PC-9 (cell line): ENCODE data around the gene CNGA1. TPM values are rescaled to one million over a fixed set of nuclear protein-coding genes. Genes with fewer than 3 reads are reported as not detected.
A peak's percentile ranks its signal among the peaks of the same experiment; 100 is the strongest.

Experiments used
- BruUV-seq: library from RNA; stranded (reverse); fragments of 400-500 nt; replicated peaks from 2 replicates; lab custom pipeline; 2021; lab: Mats Ljungman, UMichigan
- CTCF ChIA-PET: fragments of 300-600 bp; sonication (Branson Sonifier 250); formaldehyde crosslinking; loops from one replicate; lab custom pipeline; 2022; ENCODE audit warnings: antibody characterized with exemption; lab: Charles Lee
- POLR2A ChIA-PET: fragments of 300-600 bp; sonication (Branson Sonifier 250); formaldehyde crosslinking; loops from one replicate; lab custom pipeline; 2022; ENCODE audit warnings: antibody characterized with exemption; ENCODE audit not compliant: unreplicated experiment; lab: Charles Lee
- DNase-seq, 2 experiments: peaks; one replicate each; pipeline versions ENCODE4 v3.0.0 to v3.0.0-alpha.2; 2015 to 2022; ENCODE audit warnings: mixed read lengths in 1 of 2
- H2AFZ ChIP-seq: fragments of 200-600 bp; sonication (generic); 2 replicates; pipeline ENCODE4 v1.8.1; 2017; ENCODE audit warnings: antibody characterized with exemption
- H3F3A ChIP-seq: fragments of 200-600 bp; sonication (generic); 2 replicates; pipeline ENCODE4 v1.8.1; 2017; ENCODE audit warnings: antibody characterized with exemption, mild to moderate bottlenecking, low read depth; ENCODE audit not compliant: insufficient read depth
- H3K27ac ChIP-seq: fragments of 200-600 bp; sonication (generic); 2 replicates; pipeline ENCODE4 v1.6.1; 2016; ENCODE audit warnings: mixed run types
- H3K27me3 ChIP-seq: fragments of 200-600 bp; sonication (generic); 2 replicates; pipeline ENCODE4 v1.6.1; 2016; ENCODE audit warnings: low read depth, mixed run types; ENCODE audit not compliant: insufficient read depth
- H3K36me3 ChIP-seq: fragments of 200-600 bp; sonication (generic); 2 replicates; pipeline ENCODE4 v1.6.1; 2016; ENCODE audit warnings: low read depth, mixed run types
- H3K4me1 ChIP-seq: fragments of 200-600 bp; sonication (generic); replicated peaks from 2 replicates; pipeline ENCODE4 v1.6.1; 2016; ENCODE audit warnings: mixed run types; ENCODE audit not compliant: insufficient read depth
- H3K4me2 ChIP-seq: fragments of 200-600 bp; sonication (generic); 2 replicates; pipeline ENCODE4 v1.6.1; 2017; ENCODE audit warnings: mixed run types
- H3K4me3 ChIP-seq: fragments of 200-600 bp; sonication (generic); 2 replicates; pipeline ENCODE4 v1.6.1; 2016; ENCODE audit warnings: mixed run types
- H3K79me2 ChIP-seq: fragments of 200-600 bp; sonication (generic); 2 replicates; pipeline ENCODE4 v1.6.1; 2017; ENCODE audit warnings: low read depth, mixed run types
- H3K9me2 ChIP-seq: fragments of 200-600 bp; sonication (generic); 2 replicates; pipeline ENCODE4 v1.8.1; 2017; ENCODE audit warnings: mild to moderate bottlenecking; ENCODE audit not compliant: insufficient read depth
- H3K9me3 ChIP-seq: fragments of 200-600 bp; sonication (generic); 2 replicates; pipeline ENCODE4 v1.8.1; 2016; ENCODE audit warnings: low read depth; ENCODE audit not compliant: insufficient read depth
- H4K20me1 ChIP-seq: fragments of 200-600 bp; sonication (generic); 2 replicates; pipeline ENCODE4 v1.8.1; 2017; ENCODE audit not compliant: insufficient read depth
- EZH2 ChIP-seq: fragments of 200-600 bp; sonication (generic); IDR thresholded peaks from 2 replicates; pipeline ENCODE4 v1.8.0; 2017; ENCODE audit warnings: antibody characterized with exemption, low read depth
- intact Hi-C: fragments of 100-400 bp; cut with micrococcal nuclease; formaldehyde crosslinking; loops from one replicate; pipeline ENCODE4 v1.10.0; 2022; ENCODE audit not compliant: unreplicated experiment
- total RNA-seq: library from RNA; stranded (reverse); gene quantifications from 2 replicates; pipeline ENCODE4 v1.2.3, GENCODE V29; 2021
- TF ChIP-seq, protein P1 (sequence below): fragments of 200-600 bp; sonication (generic); conservative IDR thresholded peaks from 2 replicates; pipeline ENCODE4 v1.6.1; 2017; ENCODE audit warnings: mixed run types, antibody characterized with exemption, mild to moderate bottlenecking, moderate library complexity

The CNGA1 gene
- total RNA-seq, 1 experiment from 2014 or later = 1.8 TPM

DNA sequence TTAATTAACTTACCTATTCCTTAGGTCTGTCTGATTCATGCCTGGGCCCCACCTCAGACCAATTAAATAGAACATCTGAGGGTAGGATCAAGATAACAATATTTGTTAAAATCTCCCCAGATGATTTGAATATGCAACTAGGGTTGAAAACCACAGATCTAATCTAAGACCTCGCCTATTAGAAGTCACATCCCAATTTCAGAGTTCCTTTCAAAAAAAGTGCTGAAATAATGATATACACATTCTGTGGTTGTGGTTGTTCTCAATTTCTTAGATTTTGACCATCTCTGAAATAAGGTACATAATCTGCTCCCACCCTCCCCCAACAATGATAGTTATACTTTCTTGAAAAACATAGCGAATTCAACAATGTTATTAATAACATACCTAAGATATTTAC is 27.8 kb upstream of the CNGA1 start:
- no peaks in the 10 kb centered on the region for H3K9me2 ChIP-seq
- DNase-seq = no peak
- no peak overlapping the region for H3K4me2 ChIP-seq
- no peaks in the 10 kb centered on the region for H3K36me3 ChIP-seq
- no peak for TF ChIP-seq EZH2
- TF ChIP-seq, protein P1, sequence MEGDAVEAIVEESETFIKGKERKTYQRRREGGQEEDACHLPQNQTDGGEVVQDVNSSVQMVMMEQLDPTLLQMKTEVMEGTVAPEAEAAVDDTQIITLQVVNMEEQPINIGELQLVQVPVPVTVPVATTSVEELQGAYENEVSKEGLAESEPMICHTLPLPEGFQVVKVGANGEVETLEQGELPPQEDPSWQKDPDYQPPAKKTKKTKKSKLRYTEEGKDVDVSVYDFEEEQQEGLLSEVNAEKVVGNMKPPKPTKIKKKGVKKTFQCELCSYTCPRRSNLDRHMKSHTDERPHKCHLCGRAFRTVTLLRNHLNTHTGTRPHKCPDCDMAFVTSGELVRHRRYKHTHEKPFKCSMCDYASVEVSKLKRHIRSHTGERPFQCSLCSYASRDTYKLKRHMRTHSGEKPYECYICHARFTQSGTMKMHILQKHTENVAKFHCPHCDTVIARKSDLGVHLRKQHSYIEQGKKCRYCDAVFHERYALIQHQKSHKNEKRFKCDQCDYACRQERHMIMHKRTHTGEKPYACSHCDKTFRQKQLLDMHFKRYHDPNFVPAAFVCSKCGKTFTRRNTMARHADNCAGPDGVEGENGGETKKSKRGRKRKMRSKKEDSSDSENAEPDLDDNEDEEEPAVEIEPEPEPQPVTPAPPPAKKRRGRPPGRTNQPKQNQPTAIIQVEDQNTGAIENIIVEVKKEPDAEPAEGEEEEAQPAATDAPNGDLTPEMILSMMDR = no peak
- intact Hi-C loops = no loop called here
- H3K9me3 ChIP-seq = no peaks in the 10 kb centered on the region
- no peak overlapping the region for H3K27ac ChIP-seq
- H3K27me3 ChIP-seq = no peaks in the 10 kb centered on the region
- 0 out of 2 replicates have a peak, but pooled peaks cover 4% of the 10 kb centered on the region for H3K4me1 ChIP-seq
- CTCF ChIA-PET = interaction anchor here (0.8 kb wide), 1 partner anchor 29 kb away, joined by 3 read pairs; no protein-coding TSS in a partner anchor
- no peaks in the 10 kb centered on the region for H4K20me1 ChIP-seq
- H3K4me3 ChIP-seq = no peak overlapping the region
- H3F3A ChIP-seq = no peaks in the 10 kb centered on the region; the same call in 1 of the 2 replicates
- no peak overlapping the region for H2AFZ ChIP-seq
- BruUV-seq = no TSS peak
- POLR2A ChIA-PET = no interaction called here
- no peaks in the 10 kb centered on the region for H3K79me2 ChIP-seq

DNA sequence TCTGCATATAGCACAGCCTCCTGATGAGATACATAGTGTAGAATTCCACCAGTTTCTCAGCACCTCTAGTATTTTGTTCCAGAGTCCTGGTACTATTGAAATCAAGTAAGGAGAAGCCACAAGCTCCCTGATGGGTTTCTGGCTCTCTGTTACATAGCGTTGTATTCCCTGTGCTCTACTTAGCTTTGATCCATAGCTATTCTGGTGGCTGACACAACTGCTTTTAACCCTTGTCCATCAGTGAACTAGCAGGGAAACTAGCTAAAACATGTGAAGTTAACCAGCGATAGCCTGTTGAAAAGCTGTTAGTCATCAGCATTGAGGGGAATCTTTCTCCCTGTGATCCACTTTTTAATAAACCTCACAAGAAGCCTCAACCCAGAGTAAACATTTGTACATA is 27.0 kb upstream of the CNGA1 start:
- no TSS peak for BruUV-seq
- H3K27me3 ChIP-seq = no peaks in the 10 kb centered on the region
- no peak overlapping the region for H3K4me2 ChIP-seq
- no peaks in the 10 kb centered on the region; the same call in 1 of the 2 replicates for H3F3A ChIP-seq
- POLR2A ChIA-PET = no interaction called here
- no peaks in the 10 kb centered on the region for H3K9me2 ChIP-seq
- H2AFZ ChIP-seq = no peak overlapping the region
- CTCF ChIA-PET = interaction anchor here (0.6 kb wide), 1 partner anchor 27 kb away, joined by 11 read pairs; no protein-coding TSS in a partner anchor
- H4K20me1 ChIP-seq = no peaks in the 10 kb centered on the region
- intact Hi-C loops = no loop called here
- TF ChIP-seq, protein P1 = no peak
- no peak for TF ChIP-seq EZH2
- DNase-seq = no peak
- H3K79me2 ChIP-seq = no peaks in the 10 kb centered on the region
- H3K36me3 ChIP-seq = no peaks in the 10 kb centered on the region
- no peaks in the 10 kb centered on the region for H3K9me3 ChIP-seq
- H3K4me3 ChIP-seq = no peak overlapping the region
- H3K27ac ChIP-seq = no peak overlapping the region
- 0 out of 2 replicates have a peak, but pooled peaks cover 4% of the 10 kb centered on the region for H3K4me1 ChIP-seq

DNA sequence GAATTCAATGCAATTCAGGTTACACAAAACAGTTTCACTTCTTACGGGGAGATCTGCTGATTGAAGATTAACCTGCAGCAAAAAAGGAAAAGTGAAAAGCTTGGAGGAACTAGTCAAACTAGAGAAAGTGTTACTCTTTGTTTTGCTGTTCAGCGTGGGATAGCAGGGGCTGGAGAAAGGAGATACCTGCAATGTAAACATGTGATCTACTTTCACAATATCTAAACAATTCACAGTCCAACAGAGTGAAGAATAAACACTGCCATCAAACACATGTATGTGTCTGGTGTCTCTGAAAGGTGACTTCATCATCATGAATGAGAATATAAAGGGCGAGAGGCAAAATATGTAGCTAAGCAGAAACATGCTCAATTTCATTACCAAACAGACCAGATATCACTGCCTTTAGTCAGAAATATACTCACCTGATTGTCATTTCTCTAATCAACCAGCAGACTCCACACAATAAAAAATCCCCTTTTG is 26.5 kb upstream of the CNGA1 start:
- DNase-seq = no peak

More for the DNA sequence above, 26.5 kb upstream of the CNGA1 start:
- Histone ChIP-seq H3K27ac (no peak overlapping the region), H4K20me1 (no peaks in the 10 kb centered on the region), H3K9me2 (no peaks in the 10 kb centered on the region), H3K27me3 (no peaks in the 10 kb centered on the region), H3K79me2 (no peaks in the 10 kb centered on the region), H3K9me3 (no peaks in the 10 kb centered on the region), H2AFZ (no peak overlapping the region), H3K4me1 (0 out of 2 replicates have a peak, but pooled peaks cover 4% of the 10 kb centered on the region), H3K36me3 (no peaks in the 10 kb centered on the region), H3K4me3 (no peak overlapping the region), H3F3A (no peaks in the 10 kb centered on the region; the same call in 1 of the 2 replicates), H3K4me2 (peak overlapping the region; percentile 29; the same call in 1 of the 2 replicates)
- BruUV-seq = no TSS peak
- TF ChIP-seq, protein P1 = no peak
- no peak for TF ChIP-seq EZH2
- CTCF ChIA-PET = interaction anchor here (0.6 kb wide), 1 partner anchor 28 kb away, joined by 11 read pairs; no protein-coding TSS in a partner anchor
- POLR2A ChIA-PET = no interaction called here
- intact Hi-C loops = no loop called here
